ENCODE measurements around the gene LRRN2.

DNA sequence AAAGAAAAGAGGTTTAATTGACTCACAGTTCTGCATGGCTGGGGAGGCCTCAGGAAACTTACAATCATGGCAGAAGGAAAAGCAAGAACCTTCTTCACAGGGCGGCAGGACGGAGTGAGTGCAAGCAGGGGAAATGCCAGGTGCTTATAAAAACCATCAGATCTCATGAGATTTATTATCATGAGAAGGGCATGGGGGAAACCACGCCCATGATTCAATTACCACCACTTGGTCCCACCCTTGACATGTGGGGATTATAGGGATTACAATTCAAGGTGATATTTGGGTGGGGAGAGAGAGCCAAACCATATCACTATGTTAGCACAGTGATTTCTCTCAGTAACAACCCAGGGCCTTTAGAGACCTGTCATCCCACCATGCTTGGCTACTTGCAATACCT lies 39.9 kb downstream of the LRRN2 start:
- no peak for TF ChIP-seq EZH2 (IDR thresholded peaks at IDR 0.05; ENCODE audit: low read depth)
- TF ChIP-seq, protein P1, sequence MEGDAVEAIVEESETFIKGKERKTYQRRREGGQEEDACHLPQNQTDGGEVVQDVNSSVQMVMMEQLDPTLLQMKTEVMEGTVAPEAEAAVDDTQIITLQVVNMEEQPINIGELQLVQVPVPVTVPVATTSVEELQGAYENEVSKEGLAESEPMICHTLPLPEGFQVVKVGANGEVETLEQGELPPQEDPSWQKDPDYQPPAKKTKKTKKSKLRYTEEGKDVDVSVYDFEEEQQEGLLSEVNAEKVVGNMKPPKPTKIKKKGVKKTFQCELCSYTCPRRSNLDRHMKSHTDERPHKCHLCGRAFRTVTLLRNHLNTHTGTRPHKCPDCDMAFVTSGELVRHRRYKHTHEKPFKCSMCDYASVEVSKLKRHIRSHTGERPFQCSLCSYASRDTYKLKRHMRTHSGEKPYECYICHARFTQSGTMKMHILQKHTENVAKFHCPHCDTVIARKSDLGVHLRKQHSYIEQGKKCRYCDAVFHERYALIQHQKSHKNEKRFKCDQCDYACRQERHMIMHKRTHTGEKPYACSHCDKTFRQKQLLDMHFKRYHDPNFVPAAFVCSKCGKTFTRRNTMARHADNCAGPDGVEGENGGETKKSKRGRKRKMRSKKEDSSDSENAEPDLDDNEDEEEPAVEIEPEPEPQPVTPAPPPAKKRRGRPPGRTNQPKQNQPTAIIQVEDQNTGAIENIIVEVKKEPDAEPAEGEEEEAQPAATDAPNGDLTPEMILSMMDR (conservative IDR thresholded peaks at IDR 0.05): no peak

Measured in PC-9 (cell line).